Activated B cell treated with CpG ODN at 0.5 μM for 24 hours (primary cell): ENCODE data around the gene RELL1. TPM values are rescaled to one million over a fixed set of nuclear protein-coding genes. Genes with fewer than 3 reads are reported as not detected.

Experiments
- ATAC-seq: fragments of 200-7000 bp; cut with Tn5 transposase; one replicate; pipeline ENCODE4 v1.10.0; 2021; ENCODE audit warnings: low read depth, mild to moderate bottlenecking, moderate library complexity
- CTCF ChIA-PET: fragments of 350-600 bp; sonication (Branson Sonifier 250); formaldehyde crosslinking; loops from one replicate; lab custom pipeline; 2021; ENCODE audit warnings: antibody characterized with exemption; lab: Charles Lee
- POLR2A ChIA-PET: fragments of 350-600 bp; sonication (Branson Sonifier 250); formaldehyde crosslinking; loops from one replicate; lab custom pipeline; 2021; ENCODE audit warnings: antibody characterized with exemption; lab: Charles Lee
- DNase-seq: peaks from one replicate; pipeline ENCODE4 v3.0.0; 2022
- H3K27ac Mint-ChIP-seq: one replicate; pipeline ENCODE4 v1.8.0; 2020; ENCODE audit warnings: mixed read lengths
- H3K27me3 Mint-ChIP-seq: one replicate; pipeline ENCODE4 v1.8.0; 2021; ENCODE audit warnings: mixed read lengths
- H3K36me3 Mint-ChIP-seq: one replicate; pipeline ENCODE4 v1.8.0; 2021; ENCODE audit warnings: low read depth, mixed read lengths
- H3K4me1 Mint-ChIP-seq: one replicate; pipeline ENCODE4 v1.8.0; 2021; ENCODE audit warnings: mixed read lengths
- H3K4me3 Mint-ChIP-seq: one replicate; pipeline ENCODE4 v1.8.0; 2020; ENCODE audit warnings: mild to moderate bottlenecking, mixed read lengths
- H3K9me3 Mint-ChIP-seq: one replicate; pipeline ENCODE4 v1.8.0; 2020; ENCODE audit warnings: mixed read lengths
- CTCF ChIP-seq: fragments of 200-600 bp; IDR thresholded peaks from one replicate; pipeline ENCODE4 v1.8.0; 2022; ENCODE audit warnings: antibody characterized with exemption, mild to moderate bottlenecking
- intact Hi-C: fragments of 100-400 bp; cut with micrococcal nuclease; formaldehyde crosslinking; loops from one replicate; pipeline ENCODE4 v1.15.1; 2024
- total RNA-seq: library from RNA; stranded (reverse); gene quantifications from 2 replicates; pipeline ENCODE4 v1.2.3, GENCODE V29; 2022

RELL1 gene
- total RNA-seq, 1 donor from 2014 or later, result 0.71 TPM

DNA sequence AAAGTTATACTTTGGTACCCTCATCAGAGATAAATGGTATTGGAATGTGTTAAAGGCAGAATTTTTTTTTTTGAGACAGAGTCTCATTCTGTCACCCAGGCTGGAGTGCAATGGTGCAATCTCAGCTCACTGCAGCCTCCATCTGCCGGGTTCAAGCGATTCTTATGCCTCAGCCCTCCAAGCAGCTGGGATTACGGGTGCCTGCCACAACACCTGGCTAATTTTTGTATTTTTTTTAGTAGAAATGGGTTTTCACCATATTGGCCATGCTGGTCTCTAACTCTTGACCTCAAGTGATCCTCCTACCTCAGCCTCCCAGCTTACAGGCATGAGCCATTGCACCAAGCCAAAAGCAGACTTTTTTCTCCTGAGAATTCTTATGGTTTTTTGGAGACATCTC lies 11.4 kb upstream of the RELL1 start:
- Mint-ChIP-seq H3K4me3 (no peak overlapping the region), H3K9me3 (peaks cover 7% of the 10 kb centered on the region), H3K36me3 (no peaks in the 10 kb centered on the region), H3K4me1 (no peaks in the 10 kb centered on the region), H3K27me3 (peaks cover 6% of the 10 kb centered on the region), H3K27ac (no peak overlapping the region)
- intact Hi-C loops, result no loop called here
- ChIA-PET POLR2A (no interaction called here), CTCF (no interaction called here)
- no peak for TF ChIP-seq CTCF
- DNase-seq (no peak), ATAC-seq (no peak)

- H3K4me3 Mint-ChIP-seq, result no peak overlapping the region
- H3K27ac Mint-ChIP-seq, result no peak overlapping the region
- ATAC-seq (no peak), DNase-seq (no peak)
- H3K36me3 Mint-ChIP-seq, result no peaks in the 10 kb centered on the region
- TF ChIP-seq CTCF, result no peak
- POLR2A ChIA-PET, result no interaction called here
- CTCF ChIA-PET, result no interaction called here
- H3K9me3 Mint-ChIP-seq, result peaks cover 9% of the 10 kb centered on the region
- H3K27me3 Mint-ChIP-seq, result peaks cover 7% of the 10 kb centered on the region
- no peaks in the 10 kb centered on the region for H3K4me1 Mint-ChIP-seq
- intact Hi-C loops, result no loop called here
These were observed 7.4 kb upstream of the RELL1 start for GRCh38 chr4:37693450-37694190.

DNA sequence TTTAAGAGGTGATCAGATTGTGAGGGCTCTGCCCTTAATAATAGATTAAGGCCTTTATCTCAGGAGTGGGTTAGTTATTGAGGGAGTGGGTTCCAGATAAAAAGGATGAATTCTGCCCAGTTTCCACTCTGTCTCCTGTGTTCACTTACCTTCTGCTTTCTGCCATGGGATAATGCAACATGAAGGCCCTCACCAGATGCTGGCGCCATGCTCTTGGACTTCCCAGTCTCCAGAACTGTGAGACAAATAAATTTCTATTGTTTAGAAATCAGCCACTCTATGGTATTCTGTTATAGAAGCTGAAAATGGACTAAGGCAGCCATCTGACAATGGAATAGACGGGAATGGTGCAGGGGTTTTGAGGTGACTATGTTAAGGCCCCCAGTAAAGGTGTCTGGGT lies 6.9 kb upstream of the RELL1 start:
- POLR2A ChIA-PET, result no interaction called here
- Mint-ChIP-seq H3K9me3 (peaks cover 9% of the 10 kb centered on the region), H3K4me1 (no peaks in the 10 kb centered on the region), H3K36me3 (no peaks in the 10 kb centered on the region), H3K27me3 (peaks cover 7% of the 10 kb centered on the region), H3K27ac (no peak overlapping the region), H3K4me3 (no peak overlapping the region)
- intact Hi-C loops, result no loop called here
- ATAC-seq, result no peak
- no peak for DNase-seq
- CTCF ChIA-PET, result no interaction called here
- TF ChIP-seq CTCF, result no peak

- H3K9me3 Mint-ChIP-seq, result peaks cover 9% of the 10 kb centered on the region
- ATAC-seq, result no peak
- no peaks in the 10 kb centered on the region for H3K36me3 Mint-ChIP-seq
- CTCF ChIA-PET, result no interaction called here
- POLR2A ChIA-PET, result no interaction called here
- H3K4me1 Mint-ChIP-seq, result peaks cover 11% of the 10 kb centered on the region
- DNase-seq, result no peak
- intact Hi-C loops, result no loop called here
- H3K4me3 Mint-ChIP-seq, result no peak overlapping the region
- no peak for TF ChIP-seq CTCF
- no peak overlapping the region for H3K27ac Mint-ChIP-seq
- peaks cover 7% of the 10 kb centered on the region for H3K27me3 Mint-ChIP-seq
These were observed 4.8 kb upstream of the RELL1 start for GRCh38 chr4:37690976-37691375.

DNA sequence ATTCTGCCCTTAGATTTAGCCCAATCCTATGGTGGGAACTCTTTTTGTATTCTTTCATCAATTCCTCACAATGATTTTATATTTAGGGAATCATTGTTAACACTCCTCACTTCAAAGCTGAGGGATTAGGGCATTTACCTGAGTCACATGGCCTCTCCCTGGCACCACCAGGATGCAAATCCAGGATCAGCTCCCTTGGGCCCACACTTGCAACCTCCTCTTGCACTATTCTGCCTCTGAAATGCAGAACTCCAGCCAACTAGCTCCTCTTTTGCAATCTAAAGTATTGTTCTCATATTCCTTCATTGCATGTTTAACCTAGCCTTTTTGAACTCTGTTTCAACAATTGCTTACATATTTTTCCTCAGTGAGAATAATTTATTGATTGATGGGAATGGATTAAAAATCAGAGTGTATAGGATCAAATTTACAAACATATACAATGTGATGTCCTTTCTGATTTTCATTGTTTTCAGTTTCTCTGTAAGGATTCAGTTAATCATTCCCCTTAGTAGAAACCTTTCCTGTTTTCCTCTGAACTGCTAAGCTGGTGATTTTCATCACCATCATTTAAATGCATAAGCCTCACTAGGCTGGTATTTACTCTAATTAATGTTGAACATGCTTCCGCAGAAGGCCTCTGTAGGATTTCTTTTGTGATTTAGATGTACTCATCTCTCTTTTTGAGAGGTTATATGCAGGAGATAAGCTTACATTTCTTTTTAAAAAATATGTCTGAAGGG lies 3.3 kb upstream of the RELL1 start:
- no peaks in the 10 kb centered on the region for H3K36me3 Mint-ChIP-seq
- TF ChIP-seq CTCF, result no peak
- H3K27ac Mint-ChIP-seq, result no peak overlapping the region
- CTCF ChIA-PET, result interaction anchor here (0.6 kb wide), 1 partner anchor 294 kb away, joined by 3 read pairs; no protein-coding TSS in a partner anchor
- intact Hi-C loops, result loop anchor here (5.0 to 10.0 kb wide), 3 partner anchors 345 to 1435 kb away; no protein-coding TSS in a partner anchor
- POLR2A ChIA-PET, result no interaction called here
- H3K9me3 Mint-ChIP-seq, result peaks cover 9% of the 10 kb centered on the region
- no peak overlapping the region for H3K4me3 Mint-ChIP-seq
- peaks cover 22% of the 10 kb centered on the region for H3K4me1 Mint-ChIP-seq
- ATAC-seq (no peak), DNase-seq (no peak)
- H3K27me3 Mint-ChIP-seq, result peaks cover 7% of the 10 kb centered on the region
